K562 (cell line): ENCODE measurements around the gene KXD1. TPM values are rescaled to one million over a fixed set of nuclear protein-coding genes. Genes with fewer than 3 reads are reported as not detected.
A peak's percentile ranks its signal among the peaks of the same experiment; 100 is the strongest.

Source experiments
- CBFA2T3 ChIP-seq: fragments of 450-650 bp; IDR thresholded peaks from 2 replicates; pipeline ENCODE4 v1.6.1; 2017
- KLF1 ChIP-seq: fragments of 450-650 bp; IDR thresholded peaks from 2 replicates; pipeline ENCODE4 v1.6.1; 2016; ENCODE audit warnings: missing genetic modification characterization, missing compliant biosample characterization
- NFATC3 ChIP-seq: fragments of 450-650 bp; IDR thresholded peaks from 2 replicates; pipeline ENCODE4 v1.6.1; 2017; ENCODE audit warnings: mild to moderate bottlenecking
- polyA plus RNA-seq, 8 experiments: library from polyadenylated mRNA; depleted of rRNA in 4 of 8; stranded (reverse) in 5 of 8; unstranded in 3 of 8; fragments of >200 nt; fragmentation: Nextera tagmentation in 2 of 8; fragmentation: Illumina TruSeq in 1 of 8; extraction: Ambion mirVana in 2 of 8; extraction: Trizol in 1 of 8; gene quantifications; 2 replicates each; pipeline versions ENCODE4 v1.2.1 to v1.2.3, GENCODE V29; 2011 to 2014; ENCODE audit warnings: inconsistent platforms in 1 of 8, missing spikeins in 1 of 8
- total RNA-seq, 7 experiments: library from RNA; depleted of rRNA in 6 of 7; stranded (reverse); fragments of >200 nt in 6 of 7; fragmentation: Illumina TruSeq in 2 of 7; extraction: Trizol in 2 of 7; gene quantifications; 2 replicates each; pipeline versions ENCODE4 v1.2.1 to v1.2.3, GENCODE V29; 2011 to 2021; ENCODE audit warnings: low replicate concordance in 1 of 7
- TF ChIP-seq, protein P1 (sequence below), 2 experiments: fragments of 450-650 bp; IDR thresholded peaks; 2 replicates each; pipeline ENCODE4 v1.6.1; 2018; ENCODE audit warnings: mild to moderate bottlenecking in 2 of 2, low read depth in 1 of 2; ENCODE audit not compliant: partially characterized antibody in 2 of 2
- TF ChIP-seq, protein P2 (sequence below): sonication (generic); formaldehyde crosslinking; IDR thresholded peaks from 2 replicates; pipeline ENCODE4 v1.8.1; 2023; ENCODE audit warnings: mild to moderate bottlenecking, missing genetic modification reagents
- TF ChIP-seq, protein P3 (sequence below), 2 experiments: fragments of 450-650 bp in 1 of 2; sonication (generic) in 1 of 2; formaldehyde crosslinking in 1 of 2; IDR thresholded peaks; 2 replicates each; pipeline versions ENCODE4 v1.7.1 to v1.9.0; 2016 to 2022; ENCODE audit warnings: inconsistent platforms in 1 of 2, mild to moderate bottlenecking in 1 of 2, missing genetic modification reagents in 1 of 2
- TF ChIP-seq, protein P4 (sequence below): fragments of 450-650 bp; formaldehyde crosslinking; IDR thresholded peaks from 2 replicates; pipeline ENCODE4 v1.4.0; 2022; ENCODE audit warnings: missing genetic modification characterization

Gene KXD1
- total and polyA plus RNA-seq, 9 of the 15 experiments (the other 6 are each of a cell fraction or from before 2014, with no cell fraction given), result 21.9 to 210 (median 118) TPM

DNA sequence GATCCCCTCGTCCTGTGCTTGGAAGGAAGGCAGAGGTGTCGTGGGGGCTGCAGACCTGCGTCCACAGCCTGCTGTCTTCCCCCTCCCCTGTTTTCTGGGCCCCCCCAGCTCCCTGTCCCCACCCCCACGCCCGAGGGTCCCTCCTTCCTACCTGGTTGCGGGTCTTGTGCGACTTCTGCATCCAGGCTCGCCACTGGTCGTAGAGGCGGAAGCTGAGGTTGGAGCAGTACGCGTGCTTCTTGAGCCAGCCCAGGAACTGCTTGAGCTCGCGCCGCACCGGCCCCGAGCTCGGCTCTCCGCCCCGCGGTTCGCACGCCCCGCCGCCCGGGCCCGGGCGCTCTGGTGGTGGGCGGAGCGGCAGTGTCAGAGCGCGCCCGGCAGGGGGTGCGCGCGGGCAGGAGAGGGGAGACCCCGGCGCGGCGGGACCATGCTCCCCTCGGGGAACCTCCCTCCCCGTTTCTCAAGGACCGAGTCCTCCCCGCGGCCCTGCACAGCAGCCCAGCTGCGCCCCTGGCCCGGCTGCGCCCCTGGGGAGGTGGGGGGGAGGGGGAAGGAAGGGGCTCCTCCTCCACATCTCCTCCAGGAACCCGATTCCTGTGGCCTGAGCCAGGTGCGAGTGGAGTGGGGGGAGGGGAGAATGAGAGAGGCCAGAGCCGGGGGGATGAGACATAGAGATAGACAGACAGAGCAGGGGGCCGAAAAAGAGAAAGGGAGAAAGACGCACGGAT is 36.6 kb downstream of the KXD1 start (continued):
- TF ChIP-seq, protein P1, sequence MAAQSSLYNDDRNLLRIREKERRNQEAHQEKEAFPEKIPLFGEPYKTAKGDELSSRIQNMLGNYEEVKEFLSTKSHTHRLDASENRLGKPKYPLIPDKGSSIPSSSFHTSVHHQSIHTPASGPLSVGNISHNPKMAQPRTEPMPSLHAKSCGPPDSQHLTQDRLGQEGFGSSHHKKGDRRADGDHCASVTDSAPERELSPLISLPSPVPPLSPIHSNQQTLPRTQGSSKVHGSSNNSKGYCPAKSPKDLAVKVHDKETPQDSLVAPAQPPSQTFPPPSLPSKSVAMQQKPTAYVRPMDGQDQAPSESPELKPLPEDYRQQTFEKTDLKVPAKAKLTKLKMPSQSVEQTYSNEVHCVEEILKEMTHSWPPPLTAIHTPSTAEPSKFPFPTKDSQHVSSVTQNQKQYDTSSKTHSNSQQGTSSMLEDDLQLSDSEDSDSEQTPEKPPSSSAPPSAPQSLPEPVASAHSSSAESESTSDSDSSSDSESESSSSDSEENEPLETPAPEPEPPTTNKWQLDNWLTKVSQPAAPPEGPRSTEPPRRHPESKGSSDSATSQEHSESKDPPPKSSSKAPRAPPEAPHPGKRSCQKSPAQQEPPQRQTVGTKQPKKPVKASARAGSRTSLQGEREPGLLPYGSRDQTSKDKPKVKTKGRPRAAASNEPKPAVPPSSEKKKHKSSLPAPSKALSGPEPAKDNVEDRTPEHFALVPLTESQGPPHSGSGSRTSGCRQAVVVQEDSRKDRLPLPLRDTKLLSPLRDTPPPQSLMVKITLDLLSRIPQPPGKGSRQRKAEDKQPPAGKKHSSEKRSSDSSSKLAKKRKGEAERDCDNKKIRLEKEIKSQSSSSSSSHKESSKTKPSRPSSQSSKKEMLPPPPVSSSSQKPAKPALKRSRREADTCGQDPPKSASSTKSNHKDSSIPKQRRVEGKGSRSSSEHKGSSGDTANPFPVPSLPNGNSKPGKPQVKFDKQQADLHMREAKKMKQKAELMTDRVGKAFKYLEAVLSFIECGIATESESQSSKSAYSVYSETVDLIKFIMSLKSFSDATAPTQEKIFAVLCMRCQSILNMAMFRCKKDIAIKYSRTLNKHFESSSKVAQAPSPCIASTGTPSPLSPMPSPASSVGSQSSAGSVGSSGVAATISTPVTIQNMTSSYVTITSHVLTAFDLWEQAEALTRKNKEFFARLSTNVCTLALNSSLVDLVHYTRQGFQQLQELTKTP (IDR thresholded peaks at IDR 0.05; ENCODE audit: low read depth in 1 of 2, partially characterized antibody in 2 of 2), result no peak
- TF ChIP-seq CBFA2T3, result peak; percentile 19; the same call in 1 of the 2 replicates
- TF ChIP-seq, protein P2, sequence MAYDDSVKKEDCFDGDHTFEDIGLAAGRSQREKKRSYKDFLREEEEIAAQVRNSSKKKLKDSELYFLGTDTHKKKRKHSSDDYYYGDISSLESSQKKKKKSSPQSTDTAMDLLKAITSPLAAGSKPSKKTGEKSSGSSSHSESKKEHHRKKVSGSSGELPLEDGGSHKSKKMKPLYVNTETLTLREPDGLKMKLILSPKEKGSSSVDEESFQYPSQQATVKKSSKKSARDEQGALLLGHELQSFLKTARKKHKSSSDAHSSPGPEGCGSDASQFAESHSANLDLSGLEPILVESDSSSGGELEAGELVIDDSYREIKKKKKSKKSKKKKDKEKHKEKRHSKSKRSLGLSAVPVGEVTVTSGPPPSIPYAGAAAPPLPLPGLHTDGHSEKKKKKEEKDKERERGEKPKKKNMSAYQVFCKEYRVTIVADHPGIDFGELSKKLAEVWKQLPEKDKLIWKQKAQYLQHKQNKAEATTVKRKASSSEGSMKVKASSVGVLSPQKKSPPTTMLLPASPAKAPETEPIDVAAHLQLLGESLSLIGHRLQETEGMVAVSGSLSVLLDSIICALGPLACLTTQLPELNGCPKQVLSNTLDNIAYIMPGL (CRISPR knock-in tag), result 0 out of 2 replicates have a peak, but pooled peaks have one; percentile 47
- TF ChIP-seq NFATC3, result peak; percentile 99
- TF ChIP-seq, protein P3, sequence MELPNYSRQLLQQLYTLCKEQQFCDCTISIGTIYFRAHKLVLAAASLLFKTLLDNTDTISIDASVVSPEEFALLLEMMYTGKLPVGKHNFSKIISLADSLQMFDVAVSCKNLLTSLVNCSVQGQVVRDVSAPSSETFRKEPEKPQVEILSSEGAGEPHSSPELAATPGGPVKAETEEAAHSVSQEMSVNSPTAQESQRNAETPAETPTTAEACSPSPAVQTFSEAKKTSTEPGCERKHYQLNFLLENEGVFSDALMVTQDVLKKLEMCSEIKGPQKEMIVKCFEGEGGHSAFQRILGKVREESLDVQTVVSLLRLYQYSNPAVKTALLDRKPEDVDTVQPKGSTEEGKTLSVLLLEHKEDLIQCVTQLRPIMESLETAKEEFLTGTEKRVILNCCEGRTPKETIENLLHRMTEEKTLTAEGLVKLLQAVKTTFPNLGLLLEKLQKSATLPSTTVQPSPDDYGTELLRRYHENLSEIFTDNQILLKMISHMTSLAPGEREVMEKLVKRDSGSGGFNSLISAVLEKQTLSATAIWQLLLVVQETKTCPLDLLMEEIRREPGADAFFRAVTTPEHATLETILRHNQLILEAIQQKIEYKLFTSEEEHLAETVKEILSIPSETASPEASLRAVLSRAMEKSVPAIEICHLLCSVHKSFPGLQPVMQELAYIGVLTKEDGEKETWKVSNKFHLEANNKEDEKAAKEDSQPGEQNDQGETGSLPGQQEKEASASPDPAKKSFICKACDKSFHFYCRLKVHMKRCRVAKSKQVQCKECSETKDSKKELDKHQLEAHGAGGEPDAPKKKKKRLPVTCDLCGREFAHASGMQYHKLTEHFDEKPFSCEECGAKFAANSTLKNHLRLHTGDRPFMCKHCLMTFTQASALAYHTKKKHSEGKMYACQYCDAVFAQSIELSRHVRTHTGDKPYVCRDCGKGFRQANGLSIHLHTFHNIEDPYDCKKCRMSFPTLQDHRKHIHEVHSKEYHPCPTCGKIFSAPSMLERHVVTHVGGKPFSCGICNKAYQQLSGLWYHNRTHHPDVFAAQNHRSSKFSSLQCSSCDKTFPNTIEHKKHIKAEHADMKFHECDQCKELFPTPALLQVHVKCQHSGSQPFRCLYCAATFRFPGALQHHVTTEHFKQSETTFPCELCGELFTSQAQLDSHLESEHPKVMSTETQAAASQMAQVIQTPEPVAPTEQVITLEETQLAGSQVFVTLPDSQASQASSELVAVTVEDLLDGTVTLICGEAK (IDR thresholded peaks at IDR 0.05), result 0 out of 2 replicates have a peak, but pooled peaks have one; percentile 21
- TF ChIP-seq, protein P3 (CRISPR knock-in tag; IDR thresholded peaks at IDR 0.05), result no peak
- TF ChIP-seq, protein P4, sequence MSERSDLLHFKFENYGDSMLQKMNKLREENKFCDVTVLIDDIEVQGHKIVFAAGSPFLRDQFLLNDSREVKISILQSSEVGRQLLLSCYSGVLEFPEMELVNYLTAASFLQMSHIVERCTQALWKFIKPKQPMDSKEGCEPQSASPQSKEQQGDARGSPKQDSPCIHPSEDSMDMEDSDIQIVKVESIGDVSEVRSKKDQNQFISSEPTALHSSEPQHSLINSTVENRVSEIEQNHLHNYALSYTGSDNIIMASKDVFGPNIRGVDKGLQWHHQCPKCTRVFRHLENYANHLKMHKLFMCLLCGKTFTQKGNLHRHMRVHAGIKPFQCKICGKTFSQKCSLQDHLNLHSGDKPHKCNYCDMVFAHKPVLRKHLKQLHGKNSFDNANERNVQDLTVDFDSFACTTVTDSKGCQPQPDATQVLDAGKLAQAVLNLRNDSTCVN (CRISPR knock-in tag), result peak; percentile 66; the same call in 1 of the 2 replicates
- TF ChIP-seq KLF1 (tag), result no peak
